Loucy (cell line): ENCODE measurements around the gene AKNA.

ENCODE experiments used
- EZH2phosphoT487 ChIP-seq: fragments of 200-600 bp; IDR thresholded peaks from 2 replicates; pipeline ENCODE4 v1.6.1; 2018; ENCODE audit warnings: antibody characterized with exemption, mild to moderate bottlenecking, moderate library complexity, borderline replicate concordance
- TF ChIP-seq, protein P1 (sequence below): fragments of 200-600 bp; sonication (generic); conservative IDR thresholded peaks from 2 replicates; pipeline ENCODE4 v1.5.1; 2014; ENCODE audit warnings: mild to moderate bottlenecking, antibody characterized with exemption, low read length

GRCh38 chr9:114425126-114425525 is 37.3 kb upstream of the AKNA start:
- TF ChIP-seq, protein P1, sequence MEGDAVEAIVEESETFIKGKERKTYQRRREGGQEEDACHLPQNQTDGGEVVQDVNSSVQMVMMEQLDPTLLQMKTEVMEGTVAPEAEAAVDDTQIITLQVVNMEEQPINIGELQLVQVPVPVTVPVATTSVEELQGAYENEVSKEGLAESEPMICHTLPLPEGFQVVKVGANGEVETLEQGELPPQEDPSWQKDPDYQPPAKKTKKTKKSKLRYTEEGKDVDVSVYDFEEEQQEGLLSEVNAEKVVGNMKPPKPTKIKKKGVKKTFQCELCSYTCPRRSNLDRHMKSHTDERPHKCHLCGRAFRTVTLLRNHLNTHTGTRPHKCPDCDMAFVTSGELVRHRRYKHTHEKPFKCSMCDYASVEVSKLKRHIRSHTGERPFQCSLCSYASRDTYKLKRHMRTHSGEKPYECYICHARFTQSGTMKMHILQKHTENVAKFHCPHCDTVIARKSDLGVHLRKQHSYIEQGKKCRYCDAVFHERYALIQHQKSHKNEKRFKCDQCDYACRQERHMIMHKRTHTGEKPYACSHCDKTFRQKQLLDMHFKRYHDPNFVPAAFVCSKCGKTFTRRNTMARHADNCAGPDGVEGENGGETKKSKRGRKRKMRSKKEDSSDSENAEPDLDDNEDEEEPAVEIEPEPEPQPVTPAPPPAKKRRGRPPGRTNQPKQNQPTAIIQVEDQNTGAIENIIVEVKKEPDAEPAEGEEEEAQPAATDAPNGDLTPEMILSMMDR, result no peak
- TF ChIP-seq EZH2phosphoT487, result no peak
